Endodermal cell (in vitro differentiated cells): ENCODE measurements around the gene MKLN1. TPM values are rescaled to one million over a fixed set of nuclear protein-coding genes. Genes with fewer than 3 reads are reported as not detected.
A peak's percentile ranks its signal among the peaks of the same experiment; 100 is the strongest.

ENCODE experiments used
- DNase-seq: peaks from one replicate; pipeline ENCODE4 v3.0.0-alpha.2; 2017
- H3K27ac ChIP-seq: 2 replicates; pipeline ENCODE4 v1.5.1; 2013; ENCODE audit warnings: mild to moderate bottlenecking, low read depth, low read length, moderate library complexity
- H3K27me3 ChIP-seq: 2 replicates; pipeline ENCODE4 v1.6.1; 2013; ENCODE audit warnings: mild to moderate bottlenecking, low read length, moderate library complexity; ENCODE audit not compliant: insufficient read depth, control insufficient read depth, poor library complexity, severe bottlenecking
- H3K36me3 ChIP-seq: 2 replicates; pipeline ENCODE4 v1.7.0; 2013; ENCODE audit warnings: mild to moderate bottlenecking, low read length, moderate library complexity; ENCODE audit not compliant: control insufficient read depth, insufficient read depth
- H3K4me1 ChIP-seq: one replicate; pipeline ENCODE4 v1.7.0; 2013; ENCODE audit warnings: low read length; ENCODE audit not compliant: control insufficient read depth, insufficient read depth
- H3K4me3 ChIP-seq: 2 replicates; pipeline ENCODE4 v1.5.1; 2013; ENCODE audit warnings: mild to moderate bottlenecking, low read length, moderate library complexity
- H3K9ac ChIP-seq: 2 replicates; pipeline ENCODE4 v1.6.1; 2013; ENCODE audit warnings: mild to moderate bottlenecking, low read length, moderate library complexity; ENCODE audit not compliant: poor library complexity, severe bottlenecking; ENCODE audit errors: extremely low read depth
- H3K9me3 ChIP-seq: 2 replicates; pipeline ENCODE4 v1.6.1; 2013; ENCODE audit warnings: mild to moderate bottlenecking, low read length, moderate library complexity; ENCODE audit not compliant: control insufficient read depth
- H3K27ac Mint-ChIP-seq: 2 replicates; pipeline ENCODE4 v1.8.0; 2020; ENCODE audit warnings: mixed read lengths
- H3K27me3 Mint-ChIP-seq: 2 replicates; pipeline ENCODE4 v1.8.0; 2021; ENCODE audit warnings: mild to moderate bottlenecking, mixed read lengths; ENCODE audit not compliant: insufficient read depth
- H3K36me3 Mint-ChIP-seq: 2 replicates; pipeline ENCODE4 v1.8.0; 2020; ENCODE audit warnings: low read depth, mixed read lengths
- H3K4me1 Mint-ChIP-seq: 2 replicates; pipeline ENCODE4 v1.8.0; 2020; ENCODE audit warnings: mixed read lengths
- H3K4me3 Mint-ChIP-seq: 2 replicates; pipeline ENCODE4 v1.8.0; 2020; ENCODE audit warnings: mild to moderate bottlenecking, moderate library complexity, mixed read lengths
- H3K9me3 Mint-ChIP-seq: 2 replicates; pipeline ENCODE4 v1.8.0; 2020; ENCODE audit warnings: mild to moderate bottlenecking, mixed read lengths
- WGBS, 2 experiments: methylation state at CpG; one replicate each; pipeline versions ENCODE4 v1.1.5 to v1.1.7; 2013; ENCODE audit warnings: missing lambda C conversion rate in 2 of 2, mixed read lengths in 1 of 2; ENCODE audit not compliant: insufficient coverage in 1 of 2, insufficient read length in 1 of 2; 5-methylcytosine and 5-hydroxymethylcytosine counted together
- total RNA-seq, 2 donors: library from RNA; stranded (reverse); fragmentation: NEBNext Ultra II Directional in 1 of 2; extraction: Animal tissue kit (Norgen Biotek cat#: 25700) in 1 of 2; gene quantifications; 2 replicates in 1 of 2; 3 replicates in 1 of 2; pipeline ENCODE4 v1.2.1, GENCODE V29; 2021
- TF ChIP-seq, protein P1 (sequence below): fragments of 200-600 bp; sonication (generic); conservative IDR thresholded peaks from 2 replicates; pipeline ENCODE4 v1.5.0; 2021; ENCODE audit warnings: antibody characterized with exemption, mild to moderate bottlenecking

MKLN1 gene
- total RNA-seq, 2 donors from 2014 or later, result 69.3 to 71.8 TPM

DNA sequence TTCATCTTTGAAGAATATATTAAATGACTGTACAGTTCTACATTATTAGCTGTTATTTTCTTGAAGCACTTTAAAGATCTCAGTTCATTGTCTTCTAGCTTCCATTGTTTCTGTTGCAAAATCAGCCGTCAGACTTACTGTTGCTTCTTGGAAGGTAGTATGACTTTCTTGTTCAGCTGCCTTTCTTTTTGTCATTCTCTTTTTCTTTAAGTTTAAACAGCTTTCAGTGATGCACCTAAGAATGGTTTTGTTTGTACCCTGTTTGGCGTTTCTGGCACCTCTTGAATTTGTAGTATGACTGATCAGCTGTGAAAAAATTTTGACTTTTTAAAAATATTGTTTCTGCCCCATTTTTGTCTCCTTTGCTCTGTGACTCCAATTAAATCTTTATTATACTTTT, 9.3 kb downstream of the MKLN1 start:
- H3K27me3 Mint-ChIP-seq, result no peaks in the 10 kb centered on the region
- peaks cover 56% of the 10 kb centered on the region for H3K36me3 Mint-ChIP-seq
- Histone ChIP-seq H3K4me3 (peak overlapping the region; percentile 44), H3K27ac (no peak overlapping the region), H3K4me1 (no peaks in the 10 kb centered on the region), H3K9me3 (peaks cover 40% of the 10 kb centered on the region), H3K36me3 (peaks cover 21% of the 10 kb centered on the region), H3K9ac (no peak overlapping the region), H3K27me3 (no peaks in the 10 kb centered on the region)
- 94 to 100% methylated on average over 1 to 2 of the region's 2 CpGs for WGBS, 2 experiments
- no peak overlapping the region for H3K27ac Mint-ChIP-seq
- no peak overlapping the region for H3K4me3 Mint-ChIP-seq
- H3K4me1 Mint-ChIP-seq, result peaks cover 9% of the 10 kb centered on the region
- TF ChIP-seq, protein P1, sequence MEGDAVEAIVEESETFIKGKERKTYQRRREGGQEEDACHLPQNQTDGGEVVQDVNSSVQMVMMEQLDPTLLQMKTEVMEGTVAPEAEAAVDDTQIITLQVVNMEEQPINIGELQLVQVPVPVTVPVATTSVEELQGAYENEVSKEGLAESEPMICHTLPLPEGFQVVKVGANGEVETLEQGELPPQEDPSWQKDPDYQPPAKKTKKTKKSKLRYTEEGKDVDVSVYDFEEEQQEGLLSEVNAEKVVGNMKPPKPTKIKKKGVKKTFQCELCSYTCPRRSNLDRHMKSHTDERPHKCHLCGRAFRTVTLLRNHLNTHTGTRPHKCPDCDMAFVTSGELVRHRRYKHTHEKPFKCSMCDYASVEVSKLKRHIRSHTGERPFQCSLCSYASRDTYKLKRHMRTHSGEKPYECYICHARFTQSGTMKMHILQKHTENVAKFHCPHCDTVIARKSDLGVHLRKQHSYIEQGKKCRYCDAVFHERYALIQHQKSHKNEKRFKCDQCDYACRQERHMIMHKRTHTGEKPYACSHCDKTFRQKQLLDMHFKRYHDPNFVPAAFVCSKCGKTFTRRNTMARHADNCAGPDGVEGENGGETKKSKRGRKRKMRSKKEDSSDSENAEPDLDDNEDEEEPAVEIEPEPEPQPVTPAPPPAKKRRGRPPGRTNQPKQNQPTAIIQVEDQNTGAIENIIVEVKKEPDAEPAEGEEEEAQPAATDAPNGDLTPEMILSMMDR, result no peak
- DNase-seq, result no peak
- peaks cover 24% of the 10 kb centered on the region for H3K9me3 Mint-ChIP-seq

DNA sequence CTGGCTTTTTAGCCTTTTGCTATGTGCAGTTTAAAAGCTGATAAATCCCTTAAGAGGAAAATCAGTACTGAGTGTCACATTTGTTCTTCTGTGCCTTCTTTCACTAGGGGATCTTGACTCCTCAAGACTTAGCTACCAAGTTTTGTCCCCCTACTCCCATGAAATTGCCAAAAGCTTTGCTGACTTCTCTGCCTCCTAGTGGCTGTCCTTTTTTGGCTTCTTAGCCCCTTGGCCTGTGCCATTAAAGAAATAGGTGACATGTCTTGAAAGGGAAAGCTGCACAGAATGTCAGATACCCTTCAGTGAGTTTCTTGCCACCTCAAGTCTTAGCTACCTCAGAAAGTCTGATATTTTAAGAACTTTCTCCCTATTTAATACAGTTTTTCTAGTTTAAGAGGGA, 10.5 kb downstream of the MKLN1 start:
- peaks cover 19% of the 10 kb centered on the region for H3K36me3 ChIP-seq
- H3K9me3 ChIP-seq, result peaks cover 40% of the 10 kb centered on the region
- Mint-ChIP-seq H3K9me3 (peaks cover 24% of the 10 kb centered on the region), H3K27me3 (no peaks in the 10 kb centered on the region), H3K4me1 (peaks cover 13% of the 10 kb centered on the region), H3K4me3 (no peak overlapping the region), H3K36me3 (peaks cover 52% of the 10 kb centered on the region), H3K27ac (no peak overlapping the region)
- H3K4me3 ChIP-seq, result peak overlapping the region; percentile 16
- DNase-seq, result no peak
- TF ChIP-seq, protein P1, result peak; percentile 58
- H3K27me3 ChIP-seq, result no peaks in the 10 kb centered on the region
- H3K4me1 ChIP-seq, result no peaks in the 10 kb centered on the region
- H3K9ac ChIP-seq, result no peak overlapping the region
- H3K27ac ChIP-seq, result no peak overlapping the region

DNA sequence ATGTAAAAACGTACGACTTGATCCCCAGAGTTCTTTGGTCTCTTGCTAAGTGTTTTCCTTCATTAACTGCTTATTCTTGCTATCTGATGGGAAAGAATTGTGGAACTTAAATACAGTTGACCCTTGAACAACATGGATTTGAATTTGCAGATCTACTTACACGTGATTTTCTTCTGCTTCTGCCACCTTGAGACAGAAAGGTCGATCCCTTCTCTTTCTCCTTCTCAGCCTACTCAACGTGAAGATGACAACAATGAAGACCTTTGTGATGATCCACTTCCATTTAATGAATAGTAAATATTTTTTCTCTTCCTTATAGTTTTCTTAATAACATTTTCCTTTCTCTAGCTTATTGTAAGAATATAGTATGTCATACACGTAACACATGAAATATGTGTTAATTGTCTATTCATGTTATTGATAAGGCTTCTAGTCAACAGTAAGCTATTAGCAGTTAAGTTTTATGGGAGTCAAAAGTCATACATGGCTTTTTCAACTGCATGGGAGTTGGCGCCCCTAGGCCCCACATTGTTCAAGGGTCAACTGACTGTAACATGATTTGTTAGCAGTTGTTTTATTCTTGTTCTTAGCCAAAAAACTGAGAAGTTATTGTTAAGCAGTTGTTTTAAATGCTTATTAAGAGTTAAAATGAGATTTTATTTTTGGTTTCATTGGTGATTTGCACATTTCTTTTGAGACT, 11.2 kb downstream of the MKLN1 start:
- Histone ChIP-seq H3K4me1 (no peaks in the 10 kb centered on the region), H3K27me3 (no peaks in the 10 kb centered on the region), H3K9me3 (peaks cover 40% of the 10 kb centered on the region), H3K4me3 (peak overlapping the region; percentile 16), H3K36me3 (peaks cover 18% of the 10 kb centered on the region), H3K27ac (no peak overlapping the region), H3K9ac (no peak overlapping the region)
- Mint-ChIP-seq H3K4me1 (peaks cover 13% of the 10 kb centered on the region), H3K36me3 (peaks cover 47% of the 10 kb centered on the region), H3K4me3 (no peak overlapping the region), H3K27me3 (no peaks in the 10 kb centered on the region), H3K9me3 (peaks cover 24% of the 10 kb centered on the region), H3K27ac (no peak overlapping the region)
- WGBS, 2 experiments, result 77 to 82% methylated on average over 3 to 7 of the region's 7 CpGs
- no peak for DNase-seq
- TF ChIP-seq, protein P1, result no peak
